AG10803 (cell line): ENCODE results near the gene RPN1.

Source experiments
- DNase-seq: peaks from one replicate; pipeline ENCODE4 v3.0.0; 2010; ENCODE audit warnings: low read depth
- H3K4me3 ChIP-seq: 2 replicates; pipeline ENCODE4 v1.5.1; 2011; ENCODE audit warnings: mild to moderate bottlenecking, low read length, control low read depth
- CTCF ChIP-seq: conservative IDR thresholded peaks from 2 replicates; pipeline ENCODE4 v1.5.1; 2011; ENCODE audit warnings: mild to moderate bottlenecking, low read length, control low read depth, inconsistent platforms

The RPN1 gene

GRCh38 chr3:128617557-128618397, 32.8 kb downstream of the RPN1 start:
- H3K4me3 ChIP-seq = peak overlapping the region; percentile 86
- DNase-seq = peak; percentile 94

GRCh38 chr3:128617270-128617556, 33.4 kb downstream of the RPN1 start:
- H3K4me3 ChIP-seq = peak overlapping the region; percentile 59
- no peak for DNase-seq
- no peak for TF ChIP-seq CTCF

More at GRCh38 chr3:128617557-128618397, 32.8 kb downstream of the RPN1 start:
- peak; percentile 61 for TF ChIP-seq CTCF

GRCh38 chr3:128616516-128617269, 33.9 kb downstream of the RPN1 start:
- no peak for TF ChIP-seq CTCF
- DNase-seq = no peak

GRCh38 chr3:128614076-128614475, 36.5 kb downstream of the RPN1 start:
- no peak for TF ChIP-seq CTCF
- no peak for DNase-seq
- H3K4me3 ChIP-seq = no peak overlapping the region

More at GRCh38 chr3:128616516-128617269, 33.9 kb downstream of the RPN1 start:
- no peak overlapping the region for H3K4me3 ChIP-seq

- H3K4me3 ChIP-seq = no peak overlapping the region
- DNase-seq = no peak
- TF ChIP-seq CTCF = no peak
These were observed 37.4 kb downstream of the RPN1 start for GRCh38 chr3:128613083-128613829.

GRCh38 chr3:128610451-128611070, 40.1 kb downstream of the RPN1 start:
- TF ChIP-seq CTCF = no peak
- DNase-seq = no peak
- no peak overlapping the region for H3K4me3 ChIP-seq
